Measurements from ENCODE around the gene ANKUB1.
A peak's percentile ranks its signal among the peaks of the same experiment; 100 is the strongest.

The ANKUB1 gene

GRCh38 chr3:149808209-149808829 lies 16.0 kb upstream of the ANKUB1 start:
- peak; percentile 53 to 85 for DNase-seq

GRCh38 chr3:149806171-149806778 lies 13.9 kb upstream of the ANKUB1 start:
- DNase-seq = no peak

- DNase-seq = no peak
Observed at GRCh38 chr3:149801639-149802038, 9.3 kb upstream of the ANKUB1 start.

GRCh38 chr3:149801195-149801594 lies 8.8 kb upstream of the ANKUB1 start:
- DNase-seq = no peak

GRCh38 chr3:149800693-149801092 lies 8.3 kb upstream of the ANKUB1 start:
- DNase-seq = no peak

GRCh38 chr3:149796026-149796425 lies 3.7 kb upstream of the ANKUB1 start:
- no peak for DNase-seq

- DNase-seq = no peak
Observed at GRCh38 chr3:149790698-149791097, 1.7 kb downstream of the ANKUB1 start.

GRCh38 chr3:149790268-149790667 lies 2.1 kb downstream of the ANKUB1 start:
- DNase-seq = no peak

GRCh38 chr3:149784064-149784704 lies 8.2 kb downstream of the ANKUB1 start:
- no peak for DNase-seq

- no peak for DNase-seq
Observed at GRCh38 chr3:149783576-149783975, 8.8 kb downstream of the ANKUB1 start.

- DNase-seq = no peak
Observed at GRCh38 chr3:149781741-149782140, 10.6 kb downstream of the ANKUB1 start.

- DNase-seq = no peak
Observed at GRCh38 chr3:149781211-149781610, 11.1 kb downstream of the ANKUB1 start.

- no peak for DNase-seq
Observed at GRCh38 chr3:149777414-149778214, 14.7 kb downstream of the ANKUB1 start.

- DNase-seq = no peak
Observed at GRCh38 chr3:149776170-149776569, 16.2 kb downstream of the ANKUB1 start.

- DNase-seq = no peak
Observed at GRCh38 chr3:149772861-149773260, 19.5 kb downstream of the ANKUB1 start.

- DNase-seq = peak; percentile 6 to 66
Observed at GRCh38 chr3:149771652-149772271, 20.6 kb downstream of the ANKUB1 start.

GRCh38 chr3:149770246-149770645 lies 22.1 kb downstream of the ANKUB1 start:
- DNase-seq = no peak

- no peak for DNase-seq
Observed at GRCh38 chr3:149768704-149769103, 23.6 kb downstream of the ANKUB1 start.

- DNase-seq = no peak
Observed at GRCh38 chr3:149767720-149768119, 24.6 kb downstream of the ANKUB1 start.

GRCh38 chr3:149765762-149766334 lies 26.5 kb downstream of the ANKUB1 start:
- DNase-seq = peak; percentile 17 to 43

- no peak for DNase-seq
Observed at GRCh38 chr3:149764302-149764701, 28.1 kb downstream of the ANKUB1 start.

GRCh38 chr3:149763565-149764195 lies 28.7 kb downstream of the ANKUB1 start:
- no peak for DNase-seq
